ENCODE measurements around the gene FGFBP2.

Gene FGFBP2

DNA sequence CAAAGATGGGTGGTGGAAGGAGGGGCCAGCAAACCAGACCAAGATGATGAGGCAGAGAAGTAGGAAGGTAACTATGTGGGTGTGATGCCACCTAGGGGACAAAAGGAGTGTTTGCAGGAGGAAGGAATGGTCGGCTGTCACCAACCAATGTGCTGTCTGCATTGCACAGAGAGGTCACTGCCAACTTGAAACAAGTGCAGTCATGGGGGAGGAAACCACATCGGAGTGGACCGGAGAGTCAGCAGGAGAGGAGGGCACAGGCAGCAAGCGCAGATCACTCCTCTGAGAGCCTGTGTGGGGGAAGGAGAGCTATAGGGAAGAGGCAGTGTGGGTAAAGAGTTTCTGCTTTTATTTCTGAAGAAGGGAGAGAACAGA is 38.5 kb upstream of the FGFBP2 start:
- TF ChIP-seq CTCF (IDR thresholded peaks at IDR 0.05; ENCODE audit: extremely low read depth, insufficient read depth, missing control alignments) = peak; percentile 89
- in situ Hi-C loops (cut with MboI; ENCODE audit: low pct_unique_long_range_greater_than_20kb, low sequenced_read_pairs, unreplicated experiment) = no loop called here
- DNase-seq (ENCODE audit: low spot score) = peak; percentile 81

- in situ Hi-C loops (cut with MboI; ENCODE audit: low pct_unique_long_range_greater_than_20kb, low sequenced_read_pairs, unreplicated experiment) = no loop called here
- TF ChIP-seq CTCF (IDR thresholded peaks at IDR 0.05; ENCODE audit: extremely low read depth, insufficient read depth, missing control alignments) = no peak
- no peak for DNase-seq (ENCODE audit: low spot score)
Measured at GRCh38 chr4:16000708-16001483, 37.9 kb upstream of the FGFBP2 start.

DNA sequence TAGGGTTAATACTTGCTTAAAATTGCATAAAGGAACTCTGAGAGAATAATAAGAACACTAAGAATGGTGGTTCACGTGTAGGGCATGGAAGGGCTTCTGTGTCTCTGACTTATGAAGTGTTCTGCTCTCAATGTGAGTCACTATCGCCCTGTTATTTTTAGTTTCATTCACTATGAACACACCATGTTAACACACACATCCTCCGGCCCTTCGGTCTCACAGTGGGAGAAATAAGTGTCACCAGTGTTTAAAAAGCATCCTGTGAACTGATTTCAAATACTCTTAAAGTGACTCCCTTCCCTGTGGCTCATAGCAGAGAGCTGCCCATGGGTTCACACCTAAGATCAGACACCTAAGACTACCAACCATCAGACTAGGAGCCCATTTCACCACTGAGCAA is 33.8 kb upstream of the FGFBP2 start:
- TF ChIP-seq CTCF (IDR thresholded peaks at IDR 0.05; ENCODE audit: extremely low read depth, insufficient read depth, missing control alignments) = no peak
- in situ Hi-C loops (cut with MboI; ENCODE audit: low pct_unique_long_range_greater_than_20kb, low sequenced_read_pairs, unreplicated experiment) = no loop called here

GRCh38 chr4:15995826-15996225 is 32.9 kb upstream of the FGFBP2 start:
- in situ Hi-C loops (cut with MboI; ENCODE audit: low pct_unique_long_range_greater_than_20kb, low sequenced_read_pairs, unreplicated experiment) = no loop called here
- DNase-seq (ENCODE audit: low spot score) = no peak
- TF ChIP-seq CTCF (IDR thresholded peaks at IDR 0.05; ENCODE audit: extremely low read depth, insufficient read depth, missing control alignments) = no peak

More for the DNA sequence above, 33.8 kb upstream of the FGFBP2 start:
- peak; percentile 31 for DNase-seq (ENCODE audit: low spot score)

GRCh38 chr4:15992167-15992485 is 29.2 kb upstream of the FGFBP2 start:
- TF ChIP-seq CTCF (IDR thresholded peaks at IDR 0.05; ENCODE audit: extremely low read depth, insufficient read depth, missing control alignments) = no peak
- in situ Hi-C loops (cut with MboI; ENCODE audit: low pct_unique_long_range_greater_than_20kb, low sequenced_read_pairs, unreplicated experiment) = no loop called here
- DNase-seq (ENCODE audit: low spot score) = no peak

DNA sequence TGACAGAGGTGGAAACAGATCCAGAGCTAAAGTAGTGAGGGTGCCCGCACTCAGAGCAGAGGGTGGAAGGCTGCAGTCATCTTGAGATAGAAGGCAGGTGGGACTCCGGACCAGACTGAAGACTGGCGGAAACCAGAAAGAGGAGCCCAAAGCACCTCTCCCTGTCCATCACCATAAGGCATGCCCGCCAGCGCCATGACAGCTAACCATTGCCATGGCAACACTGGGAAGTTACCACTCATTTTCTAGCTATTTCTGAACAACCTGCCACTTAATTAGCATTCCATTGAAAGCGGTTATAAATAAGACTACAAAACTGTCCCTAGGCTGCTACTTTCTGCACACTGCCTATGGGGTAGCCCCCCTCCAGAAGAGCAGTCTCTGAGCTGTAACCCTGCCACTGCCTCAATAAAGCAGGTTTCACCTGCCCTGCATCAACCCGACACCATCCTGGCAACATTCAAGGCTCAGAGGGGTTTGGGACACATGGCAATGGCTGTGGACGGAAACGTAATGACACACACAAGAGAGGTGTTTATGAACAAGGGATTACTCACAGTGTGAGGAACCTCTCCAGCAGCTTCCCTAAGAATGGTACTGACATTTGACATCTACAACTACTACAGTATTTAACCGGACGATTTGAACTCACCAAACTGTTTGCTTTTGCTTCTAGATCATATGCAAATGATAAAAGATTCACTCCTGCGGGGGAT is 27.8 kb upstream of the FGFBP2 start:
- in situ Hi-C loops (cut with MboI; ENCODE audit: low pct_unique_long_range_greater_than_20kb, low sequenced_read_pairs, unreplicated experiment) = no loop called here
- no peak for TF ChIP-seq CTCF (IDR thresholded peaks at IDR 0.05; ENCODE audit: extremely low read depth, insufficient read depth, missing control alignments)
- no peak for DNase-seq (ENCODE audit: low spot score)

Measured in GM13977 (cell line).